GM18511 (cell line): ENCODE measurements around the gene FBXO41.
"Not testable (repeated sequence)": the region's sequence is repeated elsewhere in the genome, so short reads cannot be mapped to it uniquely, and the experiment has no call there.

ENCODE experiments used
- ATAC-seq: cut with Tn5 transposase; IDR thresholded peaks from one replicate; pipeline ENCODE4 v1.9.1; 2021; ENCODE audit warnings: mild to moderate bottlenecking, moderate library complexity; ENCODE audit not compliant: unreplicated experiment

FBXO41 gene

GRCh38 chr2:73262691-73263429 is 21.4 kb downstream of the FBXO41 start:
- not testable (repeated sequence) for ATAC-seq

- no peak for ATAC-seq
Observed at GRCh38 chr2:73262108-73262651, 22.1 kb downstream of the FBXO41 start.

- ATAC-seq: no peak
Observed at GRCh38 chr2:73260338-73260984, 23.8 kb downstream of the FBXO41 start.

- no peak for ATAC-seq
Observed at GRCh38 chr2:73259704-73260337, 24.5 kb downstream of the FBXO41 start.

- ATAC-seq: no peak
Observed at GRCh38 chr2:73259276-73259675, 25.0 kb downstream of the FBXO41 start.

- no peak for ATAC-seq
Observed at GRCh38 chr2:73258913-73259215, 25.4 kb downstream of the FBXO41 start.

GRCh38 chr2:73258186-73258912 is 25.9 kb downstream of the FBXO41 start:
- ATAC-seq: no peak

- no peak for ATAC-seq
Observed at GRCh38 chr2:73257425-73258125, 26.7 kb downstream of the FBXO41 start.

- ATAC-seq: no peak
Observed at GRCh38 chr2:73257021-73257420, 27.3 kb downstream of the FBXO41 start.

GRCh38 chr2:73256618-73256922 is 27.7 kb downstream of the FBXO41 start:
- ATAC-seq: no peak

- no peak for ATAC-seq
Observed at GRCh38 chr2:73255907-73256617, 28.2 kb downstream of the FBXO41 start.

GRCh38 chr2:73255007-73255644 is 29.2 kb downstream of the FBXO41 start:
- no peak for ATAC-seq

- ATAC-seq: no peak
Observed at GRCh38 chr2:73254343-73255006, 29.8 kb downstream of the FBXO41 start.

- no peak for ATAC-seq
Observed at GRCh38 chr2:73253901-73254300, 30.4 kb downstream of the FBXO41 start.

- no peak for ATAC-seq
Observed at GRCh38 chr2:73253400-73253799, 30.9 kb downstream of the FBXO41 start.

GRCh38 chr2:73252238-73253027 is 31.8 kb downstream of the FBXO41 start:
- no peak for ATAC-seq

GRCh38 chr2:73250872-73251846 is 33.1 kb downstream of the FBXO41 start:
- ATAC-seq: no peak
